Karpas-422 (cell line): Measurements from ENCODE around the gene RFX8. TPM values are rescaled to one million over a fixed set of nuclear protein-coding genes. Genes with fewer than 3 reads are reported as not detected.
"Not testable (repeated sequence)": the region's sequence is repeated elsewhere in the genome, so short reads cannot be mapped to it uniquely, and the experiment has no call there.

Experiments used
- DNase-seq: peaks from one replicate; pipeline ENCODE4 v3.0.0-alpha.2; 2015
- H2AFZ ChIP-seq: fragments of 200-600 bp; sonication (generic); 2 replicates; pipeline ENCODE4 v1.6.1; 2014; ENCODE audit warnings: antibody characterized with exemption, low read length, mixed read lengths
- H3K27ac ChIP-seq: fragments of 200-600 bp; sonication (generic); 2 replicates; pipeline ENCODE4 v1.5.1; 2014; ENCODE audit warnings: mild to moderate bottlenecking, low read length, moderate library complexity
- H3K27me3 ChIP-seq: fragments of 200-600 bp; sonication (generic); 2 replicates; pipeline ENCODE4 v1.6.1; 2014; ENCODE audit warnings: low read length, mixed read lengths
- H3K36me3 ChIP-seq: fragments of 200-600 bp; sonication (generic); 2 replicates; pipeline ENCODE4 v1.6.1; 2014; ENCODE audit warnings: low read length, mixed read lengths; ENCODE audit not compliant: insufficient read depth
- H3K4me1 ChIP-seq: fragments of 200-600 bp; sonication (generic); 2 replicates; pipeline ENCODE4 v1.6.1; 2014; ENCODE audit warnings: mild to moderate bottlenecking, low read length, mixed read lengths
- H3K4me2 ChIP-seq: fragments of 200-600 bp; sonication (generic); 2 replicates; pipeline ENCODE4 v1.6.1; 2014; ENCODE audit warnings: low read length, low read depth, mild to moderate bottlenecking; ENCODE audit not compliant: poor library complexity, severe bottlenecking
- H3K4me3 ChIP-seq: fragments of 200-600 bp; sonication (generic); 2 replicates; pipeline ENCODE4 v1.5.1; 2014; ENCODE audit warnings: mild to moderate bottlenecking, antibody characterized with exemption, low read length, mixed read lengths
- H3K79me2 ChIP-seq: fragments of 200-600 bp; sonication (generic); 2 replicates; pipeline ENCODE4 v1.6.1; 2014; ENCODE audit warnings: mild to moderate bottlenecking, low read length, mixed read lengths
- H3K9ac ChIP-seq: fragments of 200-600 bp; sonication (generic); 2 replicates; pipeline ENCODE4 v1.6.0; 2014; ENCODE audit warnings: low read length
- H3K9me2 ChIP-seq: fragments of 200-600 bp; sonication (generic), shearing (Covaris generic); replicated peaks from 2 replicates; pipeline ENCODE4 v1.6.0; 2014; ENCODE audit warnings: mild to moderate bottlenecking, low read length, moderate library complexity; ENCODE audit not compliant: insufficient read depth
- H3K9me3 ChIP-seq: fragments of 300-700, 200-600 bp; sonication (generic); 2 replicates; pipeline ENCODE4 v1.6.1; 2014; ENCODE audit warnings: low read length, mixed read lengths
- H4K20me1 ChIP-seq: fragments of 200-600 bp; sonication (generic); 2 replicates; pipeline ENCODE4 v1.6.1; 2014; ENCODE audit warnings: mild to moderate bottlenecking, antibody characterized with exemption, low read length, low read depth; ENCODE audit not compliant: insufficient read depth
- total RNA-seq: library from RNA; depleted of rRNA; stranded (reverse); fragments of >200 nt; shearing (Covaris generic); gene quantifications from 2 replicates; pipeline ENCODE4 v1.2.3, GENCODE V29; 2014; ENCODE audit warnings: low replicate concordance

Gene RFX8
- total RNA-seq, 1 experiment from 2014 or later: not detected

DNA sequence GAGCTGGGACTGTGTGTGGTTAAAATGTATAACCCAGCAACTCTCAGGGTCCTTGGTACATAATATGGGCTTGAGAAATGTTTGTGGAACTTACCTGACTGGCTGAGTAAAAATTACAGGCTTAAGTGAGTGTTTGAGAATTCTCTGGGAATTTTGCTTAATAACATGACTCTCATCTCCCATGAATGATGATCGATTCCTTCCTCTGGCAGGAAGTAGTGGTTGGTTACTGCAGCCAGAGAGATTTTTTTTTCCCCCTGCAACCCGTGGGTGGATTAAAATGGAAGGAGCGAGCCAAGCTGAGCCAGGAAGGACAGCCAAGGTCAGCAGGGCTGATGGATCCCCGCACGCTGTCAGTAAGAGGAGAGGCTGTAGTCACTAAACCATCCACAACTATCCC, 40.6 kb upstream of the RFX8 start:
- Histone ChIP-seq H3K4me2 (no peak overlapping the region), H3K9me3 (no peaks in the 10 kb centered on the region), H2AFZ (no peak overlapping the region), H3K36me3 (no peaks in the 10 kb centered on the region), H3K9me2 (no peaks in the 10 kb centered on the region), H3K9ac (no peak overlapping the region), H3K4me3 (no peak overlapping the region), H3K4me1 (no peaks in the 10 kb centered on the region), H4K20me1 (no peaks in the 10 kb centered on the region), H3K79me2 (no peaks in the 10 kb centered on the region), H3K27me3 (no peaks in the 10 kb centered on the region), H3K27ac (no peak overlapping the region)
- DNase-seq: no peak

DNA sequence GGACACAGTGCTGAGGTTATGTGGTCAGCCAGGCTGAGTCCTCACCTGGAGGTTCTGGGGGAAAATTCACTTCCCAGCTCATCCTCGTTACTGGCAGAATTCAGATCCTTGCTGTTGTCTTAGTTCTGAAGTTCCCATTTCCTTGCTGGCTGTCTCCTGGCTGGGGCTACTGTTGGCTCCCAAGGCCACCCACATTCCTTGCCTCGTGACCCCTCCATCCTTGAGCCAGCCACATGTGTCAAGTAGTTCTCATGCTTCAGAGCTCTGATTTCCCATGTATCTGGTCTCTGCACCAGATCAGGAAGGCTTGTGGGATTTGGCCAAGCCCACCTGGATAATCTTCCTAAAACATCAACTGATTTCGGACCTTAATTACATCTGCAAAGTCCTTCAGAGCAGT, 38.1 kb upstream of the RFX8 start:
- H3K27ac ChIP-seq: no peak overlapping the region
- no peak overlapping the region for H3K4me2 ChIP-seq
- no peaks in the 10 kb centered on the region for H3K9me3 ChIP-seq

DNA sequence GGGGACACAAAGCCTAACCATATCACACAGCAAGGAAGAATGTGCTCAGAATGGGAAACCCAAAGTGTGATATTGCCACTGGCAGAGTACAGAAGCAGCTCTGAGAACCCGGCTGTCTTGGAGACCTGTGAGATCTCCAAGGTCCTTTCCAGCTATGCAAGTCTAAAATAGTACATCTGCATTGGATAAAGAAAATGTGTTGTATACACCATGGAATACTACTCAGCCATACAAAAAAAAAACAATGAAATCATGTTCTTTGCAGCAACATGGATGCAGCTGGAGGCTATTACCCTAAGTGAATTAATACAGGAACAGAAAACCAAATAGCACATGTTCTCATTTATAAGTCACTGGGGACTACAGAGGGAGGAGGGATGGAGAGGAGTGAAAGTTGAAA, 36.5 kb upstream of the RFX8 start:
- Histone ChIP-seq H3K27me3 (no peaks in the 10 kb centered on the region), H3K36me3 (no peaks in the 10 kb centered on the region), H3K9ac (no peak overlapping the region), H3K4me3 (no peak overlapping the region), H3K4me1 (no peaks in the 10 kb centered on the region), H3K27ac (no peak overlapping the region), H2AFZ (no peak overlapping the region), H3K9me3 (no peaks in the 10 kb centered on the region), H3K79me2 (no peaks in the 10 kb centered on the region), H3K9me2 (no peaks in the 10 kb centered on the region), H3K4me2 (no peak overlapping the region), H4K20me1 (no peaks in the 10 kb centered on the region)
- no peak for DNase-seq

More for the DNA sequence above, 38.1 kb upstream of the RFX8 start:
- Histone ChIP-seq H3K9ac (no peak overlapping the region), H3K27me3 (no peaks in the 10 kb centered on the region), H3K9me2 (no peaks in the 10 kb centered on the region), H3K4me1 (no peaks in the 10 kb centered on the region), H4K20me1 (no peaks in the 10 kb centered on the region), H3K36me3 (no peaks in the 10 kb centered on the region), H3K79me2 (no peaks in the 10 kb centered on the region), H3K4me3 (no peak overlapping the region), H2AFZ (no peak overlapping the region)
- no peak for DNase-seq

DNA sequence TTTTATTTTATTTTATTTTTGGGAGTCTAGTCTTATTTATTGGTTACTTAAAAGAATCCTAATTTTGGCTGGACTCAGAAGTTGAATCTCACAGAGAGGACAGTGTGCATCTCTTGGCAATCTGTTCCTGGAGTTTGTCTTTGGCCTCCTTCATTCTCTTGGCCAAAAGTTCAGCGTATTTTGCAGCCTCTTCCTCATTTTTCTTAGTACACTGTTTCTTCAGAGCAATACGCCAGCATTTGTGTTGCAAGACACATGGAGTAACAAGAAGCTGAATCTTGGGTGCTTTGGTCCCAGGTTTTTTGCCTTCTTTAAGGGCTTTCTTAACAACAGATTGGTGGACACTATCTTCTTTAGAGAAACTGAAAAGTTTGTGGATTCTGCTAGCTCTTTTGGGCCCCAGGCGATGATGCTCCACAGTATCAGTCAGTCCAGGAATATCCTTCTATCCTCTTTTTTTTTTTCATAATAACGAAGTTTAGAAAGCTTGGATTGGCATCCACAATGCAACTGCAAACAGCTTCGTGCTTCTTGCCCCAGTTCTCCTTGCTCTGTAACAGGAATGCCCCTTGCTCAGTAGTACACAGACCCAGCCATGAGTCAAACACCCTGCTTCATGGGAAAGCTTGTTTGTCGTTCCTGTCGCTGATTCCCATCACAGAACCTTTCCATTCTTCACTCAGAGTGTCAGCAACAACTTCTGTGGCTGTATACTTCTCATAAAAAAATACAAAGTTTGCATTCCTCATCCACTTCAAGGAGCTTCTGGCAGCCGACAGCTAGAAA, 34.8 kb upstream of the RFX8 start:
- Histone ChIP-seq H3K36me3 (no peaks in the 10 kb centered on the region), H3K4me1 (no peaks in the 10 kb centered on the region), H3K27me3 (no peaks in the 10 kb centered on the region), H3K4me2 (no peak overlapping the region), H3K79me2 (no peaks in the 10 kb centered on the region), H3K9me3 (no peaks in the 10 kb centered on the region), H3K4me3 (no peak overlapping the region), H4K20me1 (no peaks in the 10 kb centered on the region), H3K27ac (no peak overlapping the region), H3K9ac (no peak overlapping the region), H2AFZ (no peak overlapping the region), H3K9me2 (no peaks in the 10 kb centered on the region)
- DNase-seq: no peak

DNA sequence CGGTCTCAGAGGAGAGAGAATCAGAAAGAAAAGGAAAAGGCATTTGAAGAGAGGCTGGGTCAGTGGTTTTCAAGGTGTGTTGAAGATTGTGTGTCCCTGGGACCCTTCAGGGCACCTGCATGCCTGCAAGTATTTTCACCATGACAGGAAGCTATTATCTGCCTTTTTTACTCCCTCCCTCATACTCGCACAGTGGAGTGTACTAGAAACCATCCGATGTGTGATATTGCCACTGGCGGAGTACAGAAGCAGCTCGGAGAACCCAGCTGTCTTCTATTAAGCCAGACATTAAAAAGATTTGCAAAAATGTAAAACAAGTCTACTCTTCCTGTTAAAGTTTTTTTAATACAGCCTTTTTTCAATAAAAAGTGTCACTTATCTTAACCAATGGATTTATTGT, 33.7 kb upstream of the RFX8 start:
- Histone ChIP-seq H3K4me1 (no peaks in the 10 kb centered on the region), H3K4me3 (no peak overlapping the region), H2AFZ (no peak overlapping the region), H3K27me3 (no peaks in the 10 kb centered on the region), H3K9me3 (no peaks in the 10 kb centered on the region), H3K36me3 (no peaks in the 10 kb centered on the region), H3K4me2 (no peak overlapping the region), H4K20me1 (no peaks in the 10 kb centered on the region), H3K27ac (no peak overlapping the region), H3K79me2 (no peaks in the 10 kb centered on the region), H3K9me2 (no peaks in the 10 kb centered on the region), H3K9ac (no peak overlapping the region)
- DNase-seq: no peak

DNA sequence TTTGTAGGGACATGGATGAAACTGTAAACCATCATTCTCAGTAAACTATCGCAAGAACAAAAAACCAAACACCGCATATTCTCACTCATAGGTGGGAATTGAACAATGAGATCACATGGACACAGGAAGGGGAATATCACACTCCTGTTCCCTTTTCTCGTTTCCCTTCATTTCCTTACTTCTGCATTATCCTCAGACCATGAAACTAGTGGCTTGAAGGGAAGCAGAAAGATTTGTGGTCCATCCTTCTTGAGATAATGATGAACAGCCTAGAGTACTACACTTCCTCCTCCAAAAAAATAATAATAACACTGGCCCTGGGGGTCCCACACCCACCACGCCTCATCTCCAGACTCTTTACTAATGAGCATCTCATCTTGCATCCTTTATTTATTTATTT, 30.4 kb upstream of the RFX8 start:
- not testable (repeated sequence) for H3K4me1 ChIP-seq, H3K9me2 ChIP-seq, H3K9me3 ChIP-seq, H4K20me1 ChIP-seq, H3K27ac ChIP-seq, DNase-seq, H3K4me2 ChIP-seq, H3K9ac ChIP-seq, H2AFZ ChIP-seq, H3K4me3 ChIP-seq, H3K27me3 ChIP-seq, H3K36me3 ChIP-seq, H3K79me2 ChIP-seq

DNA sequence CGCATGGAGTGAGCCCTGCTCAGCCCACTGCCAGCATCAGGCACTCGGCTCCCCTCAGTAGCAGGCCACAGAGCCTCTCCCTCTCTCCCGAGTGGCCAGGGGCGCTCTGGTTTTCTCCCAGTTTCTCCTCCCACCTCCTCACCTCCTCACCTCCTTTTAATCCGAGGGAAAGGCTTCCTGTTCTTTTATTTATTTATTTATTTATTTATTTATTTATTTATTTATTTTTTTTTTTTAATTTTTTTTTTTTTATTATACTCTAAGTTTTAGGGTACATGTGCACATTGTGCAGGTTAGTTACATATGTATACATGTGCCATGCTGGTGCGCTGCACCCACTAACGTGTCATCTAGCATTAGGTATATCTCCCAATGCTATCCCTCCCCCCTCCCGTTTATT, 29.8 kb upstream of the RFX8 start:
- H3K9me3 ChIP-seq, H3K9ac ChIP-seq, H3K4me1 ChIP-seq, H4K20me1 ChIP-seq, H3K4me3 ChIP-seq, H3K36me3 ChIP-seq, H3K9me2 ChIP-seq, H3K4me2 ChIP-seq, H3K27me3 ChIP-seq, DNase-seq, H3K79me2 ChIP-seq, H2AFZ ChIP-seq, H3K27ac ChIP-seq: not testable (repeated sequence)

DNA sequence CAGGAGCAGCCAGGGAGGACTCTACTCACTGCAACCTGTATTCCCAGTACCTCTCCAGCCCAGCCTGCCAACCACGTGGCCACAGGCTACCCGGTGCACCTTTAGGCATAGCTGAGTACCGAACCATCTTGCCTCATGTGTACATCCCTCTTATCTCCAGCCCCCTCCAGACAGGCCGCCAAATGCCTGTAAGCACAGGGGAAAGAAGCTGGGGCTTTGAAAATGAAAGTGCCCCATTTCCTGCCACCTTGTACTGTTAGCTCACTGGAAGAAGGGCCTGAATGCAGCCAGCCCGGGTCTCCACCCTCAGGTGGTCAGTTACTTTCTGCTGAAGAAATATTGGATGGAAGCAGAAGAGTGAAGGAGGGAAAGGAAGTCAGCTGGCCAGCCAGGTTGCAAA, 27.2 kb upstream of the RFX8 start:
- no peaks in the 10 kb centered on the region for H3K27me3 ChIP-seq
- no peaks in the 10 kb centered on the region for H3K36me3 ChIP-seq
- H3K27ac ChIP-seq: no peak overlapping the region
- H2AFZ ChIP-seq: no peak overlapping the region
- H3K9me2 ChIP-seq: no peaks in the 10 kb centered on the region
- no peak overlapping the region for H3K4me2 ChIP-seq
- H3K9ac ChIP-seq: no peak overlapping the region
- no peaks in the 10 kb centered on the region for H3K79me2 ChIP-seq
- H4K20me1 ChIP-seq: no peaks in the 10 kb centered on the region
- H3K9me3 ChIP-seq: no peaks in the 10 kb centered on the region
- DNase-seq: no peak
- H3K4me1 ChIP-seq: no peaks in the 10 kb centered on the region
- H3K4me3 ChIP-seq: no peak overlapping the region
